ENCODE data around the gene RAD51B. TPM values are rescaled to one million over a fixed set of nuclear protein-coding genes. Genes with fewer than 3 reads are reported as not detected.

RAD51B gene
- total RNA-seq, 1 experiment from 2014 or later = 29.9 TPM

DNA sequence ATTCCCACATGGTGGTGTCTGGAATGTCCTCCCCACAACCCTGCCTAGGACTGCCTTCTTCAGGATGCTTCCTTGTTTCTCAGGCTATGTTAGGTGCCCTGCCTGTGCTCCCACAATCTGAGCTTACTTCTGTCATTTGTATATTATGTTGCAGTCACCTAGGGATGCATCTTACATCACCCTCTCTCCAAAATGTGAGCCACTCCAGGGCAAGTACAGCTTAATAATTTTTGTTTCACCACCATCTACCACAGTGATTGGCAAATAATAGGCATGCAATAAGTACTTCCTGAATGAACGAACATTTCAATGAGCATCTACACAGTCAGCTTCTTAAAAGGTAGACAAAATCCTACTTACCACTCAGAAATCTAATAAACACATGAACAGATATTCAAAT, 40.8 kb upstream of the RAD51B start:
- no TSS peak for BruUV-seq (replicated peaks)

GRCh38 chr14:67782090-67782489, 37.5 kb upstream of the RAD51B start:
- Histone ChIP-seq H3K27me3 (ENCODE audit: insufficient read depth, low read depth) (no peaks in the 10 kb centered on the region), H3K9me2 (ENCODE audit: insufficient read depth) (no peaks in the 10 kb centered on the region), H3K79me2 (ENCODE audit: low read depth) (no peaks in the 10 kb centered on the region), H3K4me2 (no peak overlapping the region), H3K4me3 (no peak overlapping the region), H3K27ac (no peak overlapping the region), H3K9me3 (ENCODE audit: insufficient read depth, low read depth) (no peaks in the 10 kb centered on the region), H3K36me3 (ENCODE audit: low read depth) (peaks cover 15% of the 10 kb centered on the region), H3K4me1 (replicated peaks; ENCODE audit: insufficient read depth) (no peaks in the 10 kb centered on the region), H3F3A (ENCODE audit: insufficient read depth, low read depth) (no peaks in the 10 kb centered on the region; the same call in 1 of the 2 replicates), H2AFZ (no peak overlapping the region), H4K20me1 (ENCODE audit: insufficient read depth) (no peaks in the 10 kb centered on the region)
- intact Hi-C loops (cut with micrococcal nuclease; ENCODE audit: unreplicated experiment) = no loop called here
- TF ChIP-seq, protein P1, sequence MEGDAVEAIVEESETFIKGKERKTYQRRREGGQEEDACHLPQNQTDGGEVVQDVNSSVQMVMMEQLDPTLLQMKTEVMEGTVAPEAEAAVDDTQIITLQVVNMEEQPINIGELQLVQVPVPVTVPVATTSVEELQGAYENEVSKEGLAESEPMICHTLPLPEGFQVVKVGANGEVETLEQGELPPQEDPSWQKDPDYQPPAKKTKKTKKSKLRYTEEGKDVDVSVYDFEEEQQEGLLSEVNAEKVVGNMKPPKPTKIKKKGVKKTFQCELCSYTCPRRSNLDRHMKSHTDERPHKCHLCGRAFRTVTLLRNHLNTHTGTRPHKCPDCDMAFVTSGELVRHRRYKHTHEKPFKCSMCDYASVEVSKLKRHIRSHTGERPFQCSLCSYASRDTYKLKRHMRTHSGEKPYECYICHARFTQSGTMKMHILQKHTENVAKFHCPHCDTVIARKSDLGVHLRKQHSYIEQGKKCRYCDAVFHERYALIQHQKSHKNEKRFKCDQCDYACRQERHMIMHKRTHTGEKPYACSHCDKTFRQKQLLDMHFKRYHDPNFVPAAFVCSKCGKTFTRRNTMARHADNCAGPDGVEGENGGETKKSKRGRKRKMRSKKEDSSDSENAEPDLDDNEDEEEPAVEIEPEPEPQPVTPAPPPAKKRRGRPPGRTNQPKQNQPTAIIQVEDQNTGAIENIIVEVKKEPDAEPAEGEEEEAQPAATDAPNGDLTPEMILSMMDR (conservative IDR thresholded peaks at IDR 0.05) = no peak
- TF ChIP-seq EZH2 (IDR thresholded peaks at IDR 0.05; ENCODE audit: low read depth) = no peak
- POLR2A ChIA-PET (ENCODE audit: unreplicated experiment) = no interaction called here
- CTCF ChIA-PET = no interaction called here
- DNase-seq = no peak
- no TSS peak for BruUV-seq (replicated peaks)

More for the DNA sequence above, 40.8 kb upstream of the RAD51B start:
- Histone ChIP-seq H3K9me2 (ENCODE audit: insufficient read depth) (no peaks in the 10 kb centered on the region), H4K20me1 (ENCODE audit: insufficient read depth) (no peaks in the 10 kb centered on the region), H3K79me2 (ENCODE audit: low read depth) (no peaks in the 10 kb centered on the region), H3K4me2 (no peak overlapping the region), H3K9me3 (ENCODE audit: insufficient read depth, low read depth) (no peaks in the 10 kb centered on the region), H3K4me3 (no peak overlapping the region), H3K36me3 (ENCODE audit: low read depth) (peaks cover 31% of the 10 kb centered on the region), H3K27me3 (ENCODE audit: insufficient read depth, low read depth) (no peaks in the 10 kb centered on the region), H3K4me1 (replicated peaks; ENCODE audit: insufficient read depth) (peaks cover under 1% of the 10 kb centered on the region; the same call in 1 of the 2 replicates), H3K27ac (no peak overlapping the region), H3F3A (ENCODE audit: insufficient read depth, low read depth) (peaks cover 4% of the 10 kb centered on the region; the same call in 1 of the 2 replicates), H2AFZ (no peak overlapping the region)
- CTCF ChIA-PET = no interaction called here
- no peak for DNase-seq
- POLR2A ChIA-PET (ENCODE audit: unreplicated experiment) = no interaction called here
- no peak for TF ChIP-seq EZH2 (IDR thresholded peaks at IDR 0.05; ENCODE audit: low read depth)
- TF ChIP-seq, protein P1 (conservative IDR thresholded peaks at IDR 0.05) = no peak
- intact Hi-C loops (cut with micrococcal nuclease; ENCODE audit: unreplicated experiment) = no loop called here

DNA sequence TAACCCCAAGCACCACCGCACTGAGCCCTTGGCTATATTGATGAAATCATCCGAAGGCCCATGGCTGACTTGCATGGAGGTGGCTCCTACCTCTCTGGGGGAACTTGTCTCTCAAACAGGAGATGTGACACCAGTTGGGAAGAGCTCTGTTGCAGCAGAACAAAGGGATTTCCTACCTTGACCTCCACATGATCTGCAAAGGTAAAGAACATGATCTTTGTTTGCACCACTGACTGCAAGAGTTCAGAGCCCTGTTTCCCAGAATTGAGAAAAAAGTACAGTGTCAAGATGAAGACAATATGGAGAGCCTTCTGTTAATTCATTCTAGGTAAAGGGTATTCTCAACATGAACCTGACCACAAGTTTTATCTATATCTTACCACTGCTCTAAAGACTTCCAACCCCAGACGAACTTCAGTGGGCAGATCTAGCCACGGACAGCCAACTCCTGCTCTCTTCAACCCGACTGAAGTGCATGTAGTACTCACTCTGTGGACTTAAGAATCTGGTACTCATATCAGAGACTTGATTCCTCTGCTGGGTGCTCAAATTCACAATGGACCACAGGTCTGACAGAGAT, 35.2 kb upstream of the RAD51B start:
- H3K79me2 ChIP-seq (ENCODE audit: low read depth) = no peaks in the 10 kb centered on the region
- H3K27me3 ChIP-seq (ENCODE audit: insufficient read depth, low read depth) = no peaks in the 10 kb centered on the region
- H3K4me2 ChIP-seq = no peak overlapping the region
- H3K9me3 ChIP-seq (ENCODE audit: insufficient read depth, low read depth) = no peaks in the 10 kb centered on the region
- H2AFZ ChIP-seq = no peak overlapping the region
- POLR2A ChIA-PET (ENCODE audit: unreplicated experiment) = no interaction called here
- no peak overlapping the region for H3K27ac ChIP-seq
- H3F3A ChIP-seq (ENCODE audit: insufficient read depth, low read depth) = no peaks in the 10 kb centered on the region; the same call in 1 of the 2 replicates
- intact Hi-C loops (cut with micrococcal nuclease; ENCODE audit: unreplicated experiment) = no loop called here
- TF ChIP-seq, protein P1 (conservative IDR thresholded peaks at IDR 0.05) = no peak
- no peak for TF ChIP-seq EZH2 (IDR thresholded peaks at IDR 0.05; ENCODE audit: low read depth)
- peaks cover 10% of the 10 kb centered on the region; the same call in 1 of the 2 replicates for H3K36me3 ChIP-seq (ENCODE audit: low read depth)
- DNase-seq = no peak
- BruUV-seq (replicated peaks) = no TSS peak
- H3K9me2 ChIP-seq (ENCODE audit: insufficient read depth) = no peaks in the 10 kb centered on the region
- no peak overlapping the region for H3K4me3 ChIP-seq
- no peaks in the 10 kb centered on the region for H4K20me1 ChIP-seq (ENCODE audit: insufficient read depth)
- no peaks in the 10 kb centered on the region for H3K4me1 ChIP-seq (replicated peaks; ENCODE audit: insufficient read depth)
- CTCF ChIA-PET = no interaction called here
